IMR-90 (cell line): ENCODE measurements around the gene EXOC6. TPM values are rescaled to one million over a fixed set of nuclear protein-coding genes. Genes with fewer than 3 reads are reported as not detected.

ENCODE experiments used
- ATAC-seq: fragments of 200-7000 bp; cut with Tn5 transposase; 2 replicates; pipeline ENCODE4 v1.9.1; 2020; ENCODE audit warnings: low read depth, mild to moderate bottlenecking, moderate library complexity
- BruUV-seq: library from RNA; stranded (reverse); fragments of 400-500 nt; replicated peaks from 2 replicates; lab custom pipeline; 2021; lab: Mats Ljungman, UMichigan
- CTCF ChIA-PET: fragments of 300-600 bp; formaldehyde crosslinking; extraction: SDS; loops from one replicate; lab custom pipeline; 2021; ENCODE audit warnings: antibody characterized with exemption; lab: Yijun Ruan, JAX
- POLR2A ChIA-PET: fragments of 300-600 bp; sonication (Branson Sonifier 250); formaldehyde crosslinking; loops from one replicate; lab custom pipeline; 2022; ENCODE audit warnings: antibody characterized with exemption; ENCODE audit not compliant: unreplicated experiment; lab: Charles Lee
- DNase-seq: peaks from one replicate; pipeline ENCODE4 v3.0.0; 2013
- H2AFZ ChIP-seq: replicated peaks from 2 replicates; pipeline ENCODE3; 2013; ENCODE audit warnings: low read length, mild to moderate bottlenecking; ENCODE audit not compliant: poor library complexity
- H2AK5ac ChIP-seq: 2 replicates; pipeline ENCODE4 v1.6.1; 2013; ENCODE audit warnings: low read depth, low read length, inconsistent platforms
- H2AK9ac ChIP-seq: replicated peaks from 2 replicates; pipeline ENCODE3; 2013; ENCODE audit warnings: mild to moderate bottlenecking, low read depth, low read length, moderate library complexity; ENCODE audit not compliant: poor library complexity
- H2BK120ac ChIP-seq: 2 replicates; pipeline ENCODE4 v1.6.1; 2013; ENCODE audit warnings: low read depth, low read length, inconsistent platforms
- H2BK15ac ChIP-seq: 3 replicates; pipeline ENCODE4 v1.6.1; 2013; ENCODE audit warnings: low read depth, low read length, inconsistent platforms
- H2BK20ac ChIP-seq: 2 replicates; pipeline ENCODE4 v1.6.1; 2013; ENCODE audit warnings: low read depth, mild to moderate bottlenecking, inconsistent platforms, low read length, moderate library complexity
- H2BK5ac ChIP-seq: 2 replicates; pipeline ENCODE4 v1.6.1; 2013; ENCODE audit warnings: mild to moderate bottlenecking, low read depth, low read length, inconsistent platforms; ENCODE audit not compliant: poor library complexity, severe bottlenecking
- H3K14ac ChIP-seq: replicated peaks from 2 replicates; pipeline ENCODE4 v1.6.1; 2013; ENCODE audit warnings: low read depth, low read length, inconsistent platforms
- H3K18ac ChIP-seq: 2 replicates; pipeline ENCODE4 v1.6.1; 2013; ENCODE audit warnings: low read depth, low read length, control low read depth
- H3K23ac ChIP-seq: 2 replicates; pipeline ENCODE4 v1.6.1; 2013; ENCODE audit warnings: low read depth, low read length, inconsistent platforms
- H3K27ac ChIP-seq: 2 replicates; pipeline ENCODE4 v1.5.1; 2013; ENCODE audit warnings: mild to moderate bottlenecking, control low read depth, low read length; ENCODE audit not compliant: insufficient read depth
- H3K27me3 ChIP-seq: 2 replicates; pipeline ENCODE4 v1.6.1; 2013; ENCODE audit warnings: low read length; ENCODE audit not compliant: control insufficient read depth, insufficient read depth
- H3K36me3 ChIP-seq: 2 replicates; pipeline ENCODE4 v1.6.1; 2013; ENCODE audit warnings: low read length, mixed read lengths; ENCODE audit not compliant: control insufficient read depth, insufficient read depth
- H3K4ac ChIP-seq: 2 replicates; pipeline ENCODE4 v1.6.1; 2013; ENCODE audit warnings: low read depth, low read length, inconsistent platforms
- H3K4me1 ChIP-seq: 2 replicates; pipeline ENCODE4 v1.6.1; 2013; ENCODE audit warnings: low read length, mixed read lengths; ENCODE audit not compliant: control insufficient read depth, insufficient read depth
- H3K4me2 ChIP-seq: 2 replicates; pipeline ENCODE4 v1.6.1; 2013; ENCODE audit warnings: low read depth, mild to moderate bottlenecking, control low read depth, low read length, moderate library complexity
- H3K4me3 ChIP-seq: 2 replicates; pipeline ENCODE4 v1.5.1; 2013; ENCODE audit warnings: low read depth, mild to moderate bottlenecking, control low read depth, low read length, moderate library complexity; ENCODE audit not compliant: insufficient read depth
- H3K56ac ChIP-seq: 2 replicates; pipeline ENCODE4 v1.6.1; 2013; ENCODE audit warnings: low read length, inconsistent platforms; ENCODE audit not compliant: insufficient read depth; ENCODE audit errors: extremely low read depth
- H3K79me1 ChIP-seq, 2 experiments: 2 replicates each; pipeline ENCODE4 v1.6.1; 2013; ENCODE audit warnings: low read length in 2 of 2, inconsistent platforms in 1 of 2, low read depth in 1 of 2
- H3K9ac ChIP-seq: 2 replicates; pipeline ENCODE4 v1.6.1; 2013; ENCODE audit warnings: low read depth, low read length, control low read depth
- H3K9me1 ChIP-seq: 2 replicates; pipeline ENCODE4 v1.6.1; 2013; ENCODE audit warnings: low read length, inconsistent platforms; ENCODE audit not compliant: insufficient read depth
- H3K9me3 ChIP-seq: 2 replicates; pipeline ENCODE4 v1.6.1; 2013; ENCODE audit warnings: low read length; ENCODE audit not compliant: control insufficient read depth, insufficient read depth
- H4K20me1 ChIP-seq: 2 replicates; pipeline ENCODE4 v1.6.1; 2013; ENCODE audit warnings: low read length, inconsistent platforms; ENCODE audit not compliant: insufficient read depth
- H4K5ac ChIP-seq: 2 replicates; pipeline ENCODE4 v1.6.1; 2013; ENCODE audit warnings: mild to moderate bottlenecking, low read depth, low read length, control low read depth
- H4K8ac ChIP-seq, 2 experiments: 2 replicates each; pipeline ENCODE4 v1.6.1; 2013; ENCODE audit warnings: low read depth in 2 of 2, low read length in 2 of 2, control low read depth in 1 of 2, inconsistent platforms in 1 of 2
- H4K91ac ChIP-seq: 2 replicates; pipeline ENCODE4 v1.6.1; 2013; ENCODE audit warnings: low read depth, low read length, inconsistent platforms; ENCODE audit not compliant: insufficient read depth
- CEBPB ChIP-seq: IDR thresholded peaks from 2 replicates; pipeline ENCODE4 v1.6.1; 2012; ENCODE audit warnings: low read depth, low read length, improper control_type of control experiment
- MXI1 ChIP-seq: IDR thresholded peaks from 2 replicates; pipeline ENCODE4 v1.6.1; 2012; ENCODE audit warnings: low read depth, mild to moderate bottlenecking, low read length, moderate library complexity, borderline replicate concordance
- RCOR1 ChIP-seq: IDR thresholded peaks from 2 replicates; pipeline ENCODE4 v1.6.1; 2012; ENCODE audit warnings: mild to moderate bottlenecking, low read length, improper control_type of control experiment; ENCODE audit not compliant: insufficient replicate concordance
- SMC3 ChIP-seq: fragments of 150-350 bp; IDR thresholded peaks from 2 replicates; pipeline ENCODE4 v1.6.1; 2016; ENCODE audit warnings: low read depth, mild to moderate bottlenecking, antibody characterized with exemption, low read length, moderate library complexity
- WGBS, 2 experiments: methylation state at CpG; one replicate each; pipeline versions ENCODE4 v1.1.5 to v1.1.7; 2013; ENCODE audit warnings: missing lambda C conversion rate in 2 of 2; ENCODE audit not compliant: insufficient read length in 1 of 2; ENCODE audit errors: extremely low coverage in 2 of 2; 5-methylcytosine and 5-hydroxymethylcytosine counted together
- dilution Hi-C: fragments of 300-500 bp; cut with HindIII; formaldehyde crosslinking; loops from one replicate; pipeline ENCODE4 v1.14.3; 2018; ENCODE audit warnings: low sequenced_read_pairs; ENCODE audit not compliant: unreplicated experiment
- in situ Hi-C: fragments of 300-500 bp; cut with MboI; formaldehyde crosslinking; loops from 3 replicates; pipeline ENCODE4 v1.14.3; 2019; ENCODE audit warnings: low sequenced_read_pairs, inconsistent platforms, mixed read lengths
- intact Hi-C: fragments of 100-400 bp; cut with micrococcal nuclease; formaldehyde crosslinking; loops from 2 replicates; pipeline ENCODE4 v1.10.0; 2022
- polyA plus RNA-seq, 3 experiments: library from polyadenylated mRNA; depleted of rRNA; stranded (reverse); fragments of >200 nt; gene quantifications; 2 replicates each; pipeline ENCODE4 v1.2.3, GENCODE V29; 2012; ENCODE audit warnings: low replicate concordance in 1 of 3
- total RNA-seq: library from RNA; depleted of rRNA; stranded (reverse); fragments of >200 nt; gene quantifications from 2 replicates; pipeline ENCODE4 v1.2.3, GENCODE V29; 2012

The EXOC6 gene
- total and polyA plus RNA-seq, 2 of the 4 experiments (the other 2 are of a cell fraction): 4.5 to 11.5 TPM

DNA sequence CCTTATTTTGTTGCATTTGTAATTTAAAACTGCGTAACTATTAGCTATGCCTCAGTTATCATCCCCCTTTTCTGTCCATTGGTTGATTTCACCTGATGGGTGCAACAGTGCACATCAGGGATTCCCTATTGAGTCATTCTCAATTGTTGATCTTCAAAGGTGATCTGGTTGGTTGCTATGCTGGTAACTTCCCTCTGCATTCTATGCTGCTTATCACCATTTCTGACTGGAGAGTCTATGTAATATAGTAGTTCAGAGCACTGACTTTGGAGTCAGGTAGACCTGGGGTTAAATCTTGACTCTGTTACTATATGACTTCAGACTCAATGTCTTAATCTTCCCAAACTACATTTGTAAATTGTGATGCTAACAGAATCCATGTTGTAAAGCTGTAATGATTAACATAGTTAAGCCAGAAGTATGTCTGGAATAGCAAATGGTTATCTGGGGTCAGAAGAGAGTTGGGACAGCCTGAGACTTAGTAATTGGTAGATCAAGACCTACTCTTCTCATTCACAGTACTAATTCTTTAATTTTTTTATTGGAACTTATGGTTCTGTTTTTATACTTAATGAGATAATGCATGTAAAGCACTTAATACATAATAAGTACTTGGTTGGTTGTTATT, 38.1 kb downstream of the EXOC6 start:
- intact Hi-C loops: no loop called here
- H4K8ac ChIP-seq: no peak overlapping the region
- peaks cover 8 to 18% of the 10 kb centered on the region in 2 experiments for H3K79me1 ChIP-seq
- no peak overlapping the region for H2BK15ac ChIP-seq
- no peak overlapping the region for H2AK9ac ChIP-seq
- H3K4me3 ChIP-seq: no peak overlapping the region
- H3K18ac ChIP-seq: no peak overlapping the region
- ATAC-seq (peak; percentile 48; the same call in 1 of the 2 replicates), DNase-seq (peak; percentile 58)
- H3K14ac ChIP-seq: no peak overlapping the region
- no peak overlapping the region for H2AK5ac ChIP-seq
- no peak overlapping the region for H2BK120ac ChIP-seq
- BruUV-seq: no TSS peak
- TF ChIP-seq CEBPB (no peak), MXI1 (no peak), RCOR1 (no peak), SMC3 (no peak)
- no peak overlapping the region for H4K91ac ChIP-seq
- no peak overlapping the region for H2BK5ac ChIP-seq
- H3K9ac ChIP-seq: no peak overlapping the region
- H2BK20ac ChIP-seq: no peak overlapping the region
- ChIA-PET POLR2A (interaction anchor here (0.6 kb wide), 1 partner anchor 9 kb away, joined by 7 read pairs; no protein-coding TSS in a partner anchor), CTCF (interaction anchor here (2.6 kb wide), 1 partner anchor 79 kb away, joined by 7 read pairs; no protein-coding TSS in a partner anchor)
- peaks cover 3% of the 10 kb centered on the region; the same call in 1 of the 2 replicates for H4K20me1 ChIP-seq
- dilution Hi-C loops: no loop called here
- no peak overlapping the region for H2AFZ ChIP-seq
- no peak overlapping the region for H3K4me2 ChIP-seq
- in situ Hi-C loops: loop anchor here (25.0 kb wide), 2 partner anchors 426 to 626 kb away; no protein-coding TSS in a partner anchor
- H3K9me1 ChIP-seq: no peaks in the 10 kb centered on the region
- no peak overlapping the region for H3K27ac ChIP-seq
- no peak overlapping the region for H4K5ac ChIP-seq
- H3K36me3 ChIP-seq: no peaks in the 10 kb centered on the region
- H3K27me3 ChIP-seq: no peaks in the 10 kb centered on the region
- H3K4me1 ChIP-seq: no peaks in the 10 kb centered on the region
- WGBS, 2 experiments: no CpG with 5 or more reads among the region's 1 CpG
- H3K23ac ChIP-seq: peak overlapping the region; percentile 16; the same call in 1 of the 2 replicates
- no peaks in the 10 kb centered on the region for H3K9me3 ChIP-seq
- H3K4ac ChIP-seq: no peak overlapping the region
- H3K56ac ChIP-seq: no peak overlapping the region
